Uterus (tissue), 4 donors: Measurements from ENCODE around the gene GTF2F2. TPM values are rescaled to one million over a fixed set of nuclear protein-coding genes. Genes with fewer than 3 reads are reported as not detected.

Experiments
- DNase-seq, 2 donors: peaks; one replicate each; pipeline ENCODE4 v3.0.0-alpha.2; 2019 to 2020
- H3K27ac ChIP-seq, 2 donors: fragments of 200-600 bp; sonication (generic); 1 replicate in 1 of 2; 2 replicates in 1 of 2; pipeline ENCODE4 v1.5.1; 2016 to 2018
- H3K27me3 ChIP-seq, 2 donors: fragments of 200-600 bp; sonication (generic); one replicate each; pipeline ENCODE4 v1.5.1; 2018 to 2019; ENCODE audit warnings: control low read depth in 1 of 2
- H3K36me3 ChIP-seq, 2 donors: fragments of 200-600 bp; sonication (generic); one replicate each; pipeline ENCODE4 v1.5.1; 2019; ENCODE audit warnings: control low read depth in 1 of 2
- H3K4me1 ChIP-seq, 2 donors: fragments of 200-600 bp; sonication (generic); one replicate each; pipeline ENCODE4 v1.5.1; 2018 to 2019; ENCODE audit warnings: control low read depth in 1 of 2
- H3K4me3 ChIP-seq, 2 donors: fragments of 200-600 bp; sonication (generic); 1 replicate in 1 of 2; 2 replicates in 1 of 2; pipeline ENCODE4 v1.5.1; 2018 to 2019; ENCODE audit warnings: mild to moderate bottlenecking in 1 of 2
- H3K9me3 ChIP-seq, 2 donors: fragments of 200-600 bp; sonication (generic); one replicate each; pipeline ENCODE4 v1.5.1; 2019; ENCODE audit warnings: control low read depth in 1 of 2
- CTCF ChIP-seq, 4 experiments: fragments of 200-600 bp in 2 of 4; fragments of 450-650 bp in 2 of 4; sonication (generic) in 2 of 4; IDR thresholded peaks; one replicate each; pipeline ENCODE4 v1.5.1; 2016 to 2019; ENCODE audit warnings: antibody characterized with exemption in 4 of 4, mild to moderate bottlenecking in 2 of 4, moderate library complexity in 1 of 4
- POLR2A ChIP-seq, 2 donors: fragments of 450-650 bp; IDR thresholded peaks; one replicate each; pipeline ENCODE4 v1.6.1; 2016; ENCODE audit warnings: antibody characterized with exemption in 2 of 2, mild to moderate bottlenecking in 1 of 2, moderate library complexity in 1 of 2
- intact Hi-C: fragments of 100-400 bp; cut with DNase I; formaldehyde crosslinking; loops from one replicate; pipeline ENCODE4 v1.15.1; 2023; ENCODE audit warnings: low total_unique reads
- total RNA-seq, 4 donors: library from RNA; depleted of rRNA in 3 of 4; stranded (reverse); fragments of >200 nt in 3 of 4; gene quantifications; one replicate each; pipeline versions ENCODE4 v1.1.0 to v1.2.4, GENCODE V29; 2014 to 2023
- donor health status: DM: yes; HTN: yes; CAD: no.

The GTF2F2 gene
- total RNA-seq, 4 donors from 2014 or later, result 6.2 to 35.1 (median 20.9) TPM

GRCh38 chr13:45267215-45267614 lies 146.9 kb downstream of the GTF2F2 start:
- H3K27me3 ChIP-seq, result no peaks in the 10 kb centered on the region
- H3K36me3 ChIP-seq, result no peaks in the 10 kb centered on the region
- no peak for TF ChIP-seq POLR2A (IDR thresholded peaks at IDR 0.05)
- TF ChIP-seq CTCF (IDR thresholded peaks at IDR 0.05), result no peak
- DNase-seq, result no peak
- no peak overlapping the region for H3K4me3 ChIP-seq
- no peaks in the 10 kb centered on the region for H3K9me3 ChIP-seq
- H3K27ac ChIP-seq, result no peak overlapping the region
- intact Hi-C loops, result no loop called here
- no peaks in the 10 kb centered on the region for H3K4me1 ChIP-seq

- Histone ChIP-seq H3K27me3 (no peaks in the 10 kb centered on the region), H3K27ac (no peak overlapping the region), H3K9me3 (no peaks in the 10 kb centered on the region), H3K4me3 (no peak overlapping the region), H3K4me1 (no peaks in the 10 kb centered on the region), H3K36me3 (no peaks in the 10 kb centered on the region)
- TF ChIP-seq CTCF (IDR thresholded peaks at IDR 0.05) (no peak), POLR2A (IDR thresholded peaks at IDR 0.05) (no peak)
- no peak for DNase-seq
- intact Hi-C loops, result no loop called here
These were observed 148.9 kb downstream of the GTF2F2 start for GRCh38 chr13:45269204-45269603.

- intact Hi-C loops, result no loop called here
- H3K27me3 ChIP-seq, result no peaks in the 10 kb centered on the region
- H3K36me3 ChIP-seq, result no peaks in the 10 kb centered on the region
- H3K9me3 ChIP-seq, result no peaks in the 10 kb centered on the region
- DNase-seq, result no peak
- no peak overlapping the region for H3K4me3 ChIP-seq
- TF ChIP-seq POLR2A (IDR thresholded peaks at IDR 0.05) (no peak), CTCF (IDR thresholded peaks at IDR 0.05) (no peak)
- no peaks in the 10 kb centered on the region for H3K4me1 ChIP-seq
- H3K27ac ChIP-seq, result no peak overlapping the region
These were observed 156.6 kb downstream of the GTF2F2 start for GRCh38 chr13:45276913-45277312.

- H3K27me3 ChIP-seq, result no peaks in the 10 kb centered on the region
- H3K36me3 ChIP-seq, result no peaks in the 10 kb centered on the region
- H3K27ac ChIP-seq, result no peak overlapping the region
- H3K4me1 ChIP-seq, result no peaks in the 10 kb centered on the region
- no peak overlapping the region for H3K4me3 ChIP-seq
- no peaks in the 10 kb centered on the region for H3K9me3 ChIP-seq
- intact Hi-C loops, result no loop called here
- DNase-seq, result no peak
- TF ChIP-seq CTCF (IDR thresholded peaks at IDR 0.05) (no peak), POLR2A (IDR thresholded peaks at IDR 0.05) (no peak)
These were observed 157.9 kb downstream of the GTF2F2 start for GRCh38 chr13:45278096-45278645.

- Histone ChIP-seq H3K27ac (no peak overlapping the region), H3K4me1 (no peaks in the 10 kb centered on the region), H3K36me3 (no peaks in the 10 kb centered on the region), H3K9me3 (no peaks in the 10 kb centered on the region), H3K4me3 (no peak overlapping the region), H3K27me3 (no peaks in the 10 kb centered on the region)
- no peak for TF ChIP-seq POLR2A (IDR thresholded peaks at IDR 0.05)
- TF ChIP-seq CTCF (IDR thresholded peaks at IDR 0.05), result no peak
- no peak for DNase-seq
- intact Hi-C loops, result no loop called here
These were observed 159.7 kb downstream of the GTF2F2 start for GRCh38 chr13:45280011-45280410.
